SKM-1 treated with dmso at 0.1 percent for 144 hours (cell line): ENCODE measurements around the gene PHF21B.

ENCODE experiments used
- DNase-seq: peaks from one replicate; lab custom pipeline; 2025; ENCODE audit not compliant: unreplicated experiment; lab: John Stamatoyannopoulos, UW

PHF21B gene

GRCh38 chr22:44895296-44896055 is 114.3 kb downstream of the PHF21B start:
- DNase-seq = no peak

- DNase-seq = no peak
These were observed 115.0 kb downstream of the PHF21B start for GRCh38 chr22:44894782-44895181.

GRCh38 chr22:44894321-44894720 is 115.5 kb downstream of the PHF21B start:
- DNase-seq = no peak

- DNase-seq = no peak
These were observed 116.1 kb downstream of the PHF21B start for GRCh38 chr22:44893731-44894080.

GRCh38 chr22:44892803-44893730 is 116.7 kb downstream of the PHF21B start:
- DNase-seq = no peak

- no peak for DNase-seq
These were observed 117.6 kb downstream of the PHF21B start for GRCh38 chr22:44892243-44892642.

- DNase-seq = no peak
These were observed 118.0 kb downstream of the PHF21B start for GRCh38 chr22:44891791-44892190.

- no peak for DNase-seq
These were observed 118.5 kb downstream of the PHF21B start for GRCh38 chr22:44891293-44891747.

- DNase-seq = no peak
These were observed 119.2 kb downstream of the PHF21B start for GRCh38 chr22:44890416-44891292.

GRCh38 chr22:44889255-44889878 is 120.4 kb downstream of the PHF21B start:
- DNase-seq = no peak

GRCh38 chr22:44888491-44889254 is 121.1 kb downstream of the PHF21B start:
- DNase-seq = no peak

GRCh38 chr22:44887941-44888366 is 121.9 kb downstream of the PHF21B start:
- DNase-seq = no peak

- DNase-seq = no peak
These were observed 123.9 kb downstream of the PHF21B start for GRCh38 chr22:44885806-44886360.

- no peak for DNase-seq
These were observed 124.6 kb downstream of the PHF21B start for GRCh38 chr22:44884968-44885805.

- DNase-seq = no peak
These were observed 125.2 kb downstream of the PHF21B start for GRCh38 chr22:44884562-44884961.

- no peak for DNase-seq
These were observed 126.8 kb downstream of the PHF21B start for GRCh38 chr22:44883011-44883421.

- DNase-seq = no peak
These were observed 127.4 kb downstream of the PHF21B start for GRCh38 chr22:44882226-44882905.

GRCh38 chr22:44881624-44882023 is 128.2 kb downstream of the PHF21B start:
- DNase-seq = no peak
